Stimulated activated CD8-positive, alpha-beta memory T cell treated with anti-CD3 and anti-CD28 coated beads, Interleukin-2, amount 100 ng/mL, for 1 hour (primary cell): ENCODE measurements around the gene SPOCK1.

Experiments used
- DNase-seq, 2 donors: peaks; one replicate each; pipeline ENCODE4 v3.0.0-alpha.2; 2020; ENCODE audit warnings: low read depth in 2 of 2

The SPOCK1 gene

GRCh38 chr5:137300411-137301240, 198.5 kb downstream of the SPOCK1 start:
- DNase-seq: no peak

DNA sequence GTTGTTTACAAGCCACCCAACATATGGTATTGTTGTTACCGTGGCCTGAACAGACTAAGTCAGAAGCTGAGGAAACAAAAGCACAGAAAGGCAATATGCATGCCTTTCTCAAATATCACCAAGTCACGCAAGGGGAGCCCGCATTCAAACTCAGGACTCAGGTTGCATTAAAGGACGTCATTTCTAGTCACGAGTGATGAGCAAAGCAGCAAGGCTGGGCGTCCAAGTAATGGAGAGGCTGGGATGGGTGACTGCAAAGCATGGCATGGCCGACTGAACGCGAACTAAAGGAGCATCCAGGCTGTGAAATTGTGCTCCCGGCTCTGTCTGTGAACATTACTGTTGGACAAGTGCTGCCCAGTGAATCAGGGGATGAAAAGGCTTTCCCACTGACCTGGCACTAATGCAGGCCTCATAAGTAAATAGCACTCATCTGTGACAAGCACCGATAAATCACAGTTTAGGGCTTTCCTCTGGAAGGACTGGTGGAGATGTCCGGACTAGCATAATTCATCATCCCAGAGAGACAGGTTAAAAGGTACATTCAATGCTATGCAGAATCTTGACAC, 202.8 kb downstream of the SPOCK1 start:
- no peak for DNase-seq

GRCh38 chr5:137294604-137295003, 204.5 kb downstream of the SPOCK1 start:
- DNase-seq: no peak

- no peak for DNase-seq
These were observed 206.6 kb downstream of the SPOCK1 start for GRCh38 chr5:137292461-137293027.

- DNase-seq: no peak
These were observed 207.7 kb downstream of the SPOCK1 start for GRCh38 chr5:137291436-137291835.

DNA sequence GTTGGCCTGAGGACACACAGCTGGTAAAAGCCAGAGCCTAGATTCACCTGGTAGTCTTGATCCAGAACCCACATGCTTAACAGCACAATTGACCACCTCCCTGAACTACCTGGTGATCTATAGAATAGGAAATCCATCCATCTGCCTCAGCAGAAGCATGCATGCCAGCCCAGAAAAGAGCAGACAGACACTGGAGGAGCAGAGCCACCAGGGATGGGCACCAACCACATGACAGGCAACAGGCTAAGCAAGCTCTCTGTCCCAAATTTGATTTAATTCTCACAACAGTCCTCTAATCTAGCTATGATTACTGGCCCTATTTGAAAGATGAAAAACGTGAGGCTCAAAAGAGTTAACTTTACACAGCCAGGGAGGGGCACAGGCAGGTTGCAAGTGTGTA, 208.1 kb downstream of the SPOCK1 start:
- no peak for DNase-seq

DNA sequence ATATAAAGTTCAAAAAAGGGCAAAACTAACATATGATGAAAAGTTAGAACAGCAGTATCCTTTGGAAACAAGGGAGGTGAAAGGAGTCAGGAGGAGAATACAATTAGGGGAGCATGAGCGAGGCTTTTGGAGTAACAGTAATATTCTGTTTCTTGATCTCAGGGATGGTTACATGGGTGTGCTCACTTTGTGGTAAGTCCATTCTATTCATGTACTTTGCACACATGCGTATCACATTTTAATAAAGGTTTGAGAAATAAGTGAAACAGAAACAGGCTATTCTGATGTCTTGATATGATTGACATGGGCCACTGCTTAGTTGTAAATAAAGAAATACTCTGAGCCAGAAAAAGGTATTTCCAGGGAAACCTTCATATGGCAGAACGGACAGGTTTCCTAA, 208.8 kb downstream of the SPOCK1 start:
- DNase-seq: no peak

DNA sequence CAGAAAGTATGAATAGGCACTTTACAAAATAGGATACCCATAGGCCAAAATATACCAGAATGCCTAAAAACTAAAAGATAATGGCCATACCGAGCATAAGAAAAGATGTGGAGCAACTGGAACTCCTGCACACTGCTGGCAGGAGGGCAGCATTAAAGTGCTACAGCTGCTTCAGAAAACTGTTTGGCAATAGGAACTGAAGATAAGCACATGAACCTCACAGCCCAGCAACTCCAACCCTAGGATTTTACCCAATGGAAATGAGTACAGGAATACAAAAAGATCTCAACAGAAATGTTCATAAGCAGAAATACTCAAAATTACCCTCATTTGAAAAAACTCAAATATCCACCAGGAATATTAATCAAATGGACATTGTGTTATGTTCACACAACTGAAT, 209.3 kb downstream of the SPOCK1 start:
- no peak for DNase-seq

DNA sequence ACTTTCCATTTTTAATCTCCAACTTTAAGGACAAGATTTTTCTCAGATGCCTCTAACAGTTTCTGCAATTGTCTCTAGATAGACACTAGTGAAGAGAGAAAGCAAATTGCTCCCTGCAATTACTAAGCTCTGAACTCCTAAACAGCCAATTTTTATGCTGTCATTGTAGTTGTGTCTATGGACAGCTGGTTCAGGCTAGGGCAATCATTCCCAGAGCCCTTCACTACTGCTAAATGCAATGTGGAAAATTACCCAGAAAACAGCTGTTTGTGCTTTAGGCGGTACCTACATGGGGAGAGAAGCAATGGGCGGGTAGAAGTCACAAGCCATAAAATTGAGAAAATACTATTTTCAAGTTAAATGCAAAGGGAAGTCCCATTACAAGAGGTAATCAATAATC, 211.6 kb downstream of the SPOCK1 start:
- DNase-seq: no peak

DNA sequence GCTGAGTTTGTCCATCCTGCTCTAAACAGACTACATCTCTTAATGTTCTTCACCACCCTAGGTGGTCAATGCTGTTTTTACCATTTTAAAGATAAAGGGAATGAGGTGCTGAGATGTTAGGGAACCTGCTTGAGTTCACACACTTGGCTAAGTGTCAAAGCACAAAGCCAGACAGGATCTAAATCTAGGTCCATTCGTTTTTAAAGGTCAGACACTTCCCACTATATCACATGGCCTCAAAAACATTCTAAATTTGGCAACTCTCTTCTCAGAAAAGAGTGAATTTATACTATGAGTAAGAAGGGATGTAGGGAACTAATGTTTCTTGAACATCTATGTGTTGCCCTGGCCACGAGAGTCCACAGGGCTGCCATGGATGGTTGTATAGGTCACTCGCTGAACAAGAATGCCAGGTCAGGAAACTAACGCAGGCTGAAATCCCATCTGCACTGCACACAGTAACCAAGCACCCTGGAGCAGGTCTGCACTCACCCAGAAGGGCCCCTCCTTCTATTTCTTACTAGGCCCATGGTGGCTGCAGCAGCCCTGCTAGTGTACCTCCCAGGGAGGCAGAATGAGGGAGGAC, 213.0 kb downstream of the SPOCK1 start:
- no peak for DNase-seq

- DNase-seq: no peak
These were observed 215.3 kb downstream of the SPOCK1 start for GRCh38 chr5:137283801-137284200.

DNA sequence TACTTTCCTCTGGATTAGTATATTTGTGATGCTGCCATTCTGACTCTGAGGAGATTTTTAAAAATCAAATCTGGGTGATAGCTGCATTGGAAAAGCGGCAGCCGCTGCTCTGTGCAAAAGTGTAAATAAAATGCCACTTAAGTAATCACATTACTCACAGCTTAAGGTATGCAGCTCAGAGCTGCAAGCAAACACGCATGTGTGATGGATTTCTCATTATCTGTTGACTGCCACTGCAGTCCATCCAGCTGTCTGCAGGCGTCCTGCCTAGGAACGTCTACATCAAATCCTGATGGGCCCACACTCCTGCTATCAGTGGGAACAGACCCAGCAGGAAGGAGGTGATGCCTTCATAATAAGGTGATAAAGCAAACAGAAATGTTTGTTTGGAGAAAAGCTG, 216.9 kb downstream of the SPOCK1 start:
- no peak for DNase-seq

- DNase-seq: no peak
These were observed 217.9 kb downstream of the SPOCK1 start for GRCh38 chr5:137281201-137281600.

DNA sequence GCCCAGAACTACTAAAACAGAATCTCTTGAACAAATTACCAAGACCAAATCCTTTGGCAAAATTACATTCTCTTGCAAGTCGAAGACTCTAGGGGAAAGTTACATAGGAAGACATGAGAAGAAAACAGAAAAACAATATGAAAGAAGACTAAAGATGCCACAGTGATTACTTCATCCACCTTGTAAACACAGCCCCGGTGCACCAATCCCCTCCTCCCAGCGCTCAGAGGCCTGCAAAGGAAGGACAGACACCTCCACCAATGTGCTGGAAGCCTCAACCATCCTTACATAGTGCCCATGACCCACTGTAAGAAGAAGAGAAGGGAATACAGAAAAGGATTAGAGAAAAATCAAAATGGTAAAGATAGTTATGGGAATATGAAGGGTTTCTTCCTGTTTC, 218.5 kb downstream of the SPOCK1 start:
- DNase-seq: no peak

DNA sequence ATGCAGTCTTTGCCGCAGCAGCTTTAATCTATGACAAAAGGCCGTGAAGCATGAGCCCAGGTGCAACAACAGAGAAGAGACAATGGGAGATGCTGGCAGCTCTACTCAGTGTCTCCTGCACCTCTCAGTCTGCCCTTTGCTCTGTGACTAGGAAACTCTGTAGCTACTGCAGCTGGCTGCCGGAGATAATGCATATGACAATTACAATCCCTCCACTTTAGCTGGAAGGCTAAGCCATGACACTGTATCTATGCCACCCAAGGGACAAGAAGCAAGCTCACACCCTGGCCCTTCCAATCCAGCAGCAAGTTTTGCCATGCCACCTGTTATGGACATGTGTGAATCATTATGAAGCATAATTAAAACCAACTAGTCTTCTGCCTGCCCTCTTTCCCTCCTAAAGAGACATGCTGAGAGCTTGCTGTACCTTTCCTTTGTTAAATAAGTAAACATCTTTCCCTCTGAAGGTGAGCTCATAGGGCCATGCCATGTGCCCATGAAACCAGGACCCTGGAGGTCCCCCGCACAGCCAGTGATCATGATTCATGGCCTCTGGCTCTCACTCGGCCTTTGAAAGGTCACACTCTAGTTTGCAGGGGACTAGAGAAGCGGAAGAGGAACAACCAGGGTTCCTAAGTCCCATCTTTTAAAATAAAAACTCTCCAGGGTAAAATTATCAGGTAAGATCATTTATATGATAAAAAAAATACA, 219.4 kb downstream of the SPOCK1 start:
- DNase-seq: no peak

- no peak for DNase-seq
These were observed 220.7 kb downstream of the SPOCK1 start for GRCh38 chr5:137278476-137278875.

DNA sequence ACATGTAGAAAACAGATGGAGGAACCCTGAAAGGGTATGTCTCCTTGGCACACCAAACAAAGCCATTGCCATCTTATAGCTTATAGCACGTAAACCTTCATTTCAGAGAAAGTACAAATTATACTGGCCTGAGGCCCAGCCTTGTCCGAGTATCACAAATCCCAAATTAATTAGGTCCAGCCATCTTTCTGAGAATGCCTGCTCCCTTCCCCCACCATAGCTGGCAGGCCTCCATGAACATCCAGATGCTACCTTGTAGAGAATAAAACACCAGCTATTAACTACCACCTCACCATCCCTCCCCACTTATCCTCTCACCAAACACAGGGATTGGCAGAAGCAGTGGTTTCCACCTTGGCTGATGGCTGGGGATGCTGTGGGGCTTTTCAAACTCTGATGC, 224.0 kb downstream of the SPOCK1 start:
- DNase-seq: no peak

DNA sequence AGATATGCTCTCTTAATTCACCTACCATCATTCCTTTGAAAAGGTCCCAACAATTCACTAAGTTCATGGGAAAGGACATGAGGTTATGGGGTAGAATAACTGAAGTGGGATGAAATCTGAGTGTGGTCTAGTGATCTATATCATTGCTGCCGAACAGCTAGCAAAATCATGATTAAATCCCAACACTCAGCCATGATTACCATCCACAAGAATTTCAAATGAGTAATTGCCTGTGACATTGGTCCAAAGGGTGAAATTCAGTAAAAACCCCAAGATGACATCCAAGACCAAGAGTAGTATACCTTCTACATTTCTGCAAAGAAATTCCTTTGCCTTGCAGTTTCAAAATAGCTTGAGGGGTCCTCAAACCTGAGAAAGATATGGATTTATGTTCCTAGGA, 225.6 kb downstream of the SPOCK1 start:
- no peak for DNase-seq

GRCh38 chr5:137272831-137273230, 226.3 kb downstream of the SPOCK1 start:
- DNase-seq: no peak

GRCh38 chr5:137269946-137270345, 229.2 kb downstream of the SPOCK1 start:
- no peak for DNase-seq

GRCh38 chr5:137269274-137269673, 229.9 kb downstream of the SPOCK1 start:
- DNase-seq: no peak

DNA sequence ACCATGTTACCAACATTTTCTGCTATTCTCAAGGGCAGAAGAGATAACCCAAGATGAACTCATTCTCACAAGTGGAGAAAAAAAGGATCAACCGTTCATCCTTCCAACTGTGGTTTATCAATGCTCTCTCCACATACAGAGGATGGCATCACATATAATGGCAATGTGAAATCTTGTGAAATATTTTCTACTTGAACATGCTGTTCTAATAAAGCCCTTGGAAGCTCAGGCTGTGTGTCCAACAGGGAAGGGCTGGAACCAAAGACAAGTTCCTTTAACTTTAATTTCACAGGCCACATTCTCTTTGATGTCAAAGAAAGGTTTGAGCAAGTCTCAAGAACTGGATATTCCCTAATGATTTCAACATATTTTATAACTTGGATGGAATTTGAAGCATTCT, 230.5 kb downstream of the SPOCK1 start:
- DNase-seq: no peak
